Ishikawa (cell line): ENCODE data around the gene SLC6A12.

Experiments
- TAF1 ChIP-seq: IDR thresholded peaks from 2 replicates; pipeline ENCODE4 v1.6.1; 2012; ENCODE audit warnings: low read depth, mild to moderate bottlenecking
- TF ChIP-seq, protein P1 (sequence below): IDR thresholded peaks from 2 replicates; pipeline ENCODE4 v1.6.1; 2012; ENCODE audit warnings: low read depth, mild to moderate bottlenecking
- TF ChIP-seq, protein P2 (sequence below): IDR thresholded peaks from 2 replicates; pipeline ENCODE4 v1.6.1; 2012

DNA sequence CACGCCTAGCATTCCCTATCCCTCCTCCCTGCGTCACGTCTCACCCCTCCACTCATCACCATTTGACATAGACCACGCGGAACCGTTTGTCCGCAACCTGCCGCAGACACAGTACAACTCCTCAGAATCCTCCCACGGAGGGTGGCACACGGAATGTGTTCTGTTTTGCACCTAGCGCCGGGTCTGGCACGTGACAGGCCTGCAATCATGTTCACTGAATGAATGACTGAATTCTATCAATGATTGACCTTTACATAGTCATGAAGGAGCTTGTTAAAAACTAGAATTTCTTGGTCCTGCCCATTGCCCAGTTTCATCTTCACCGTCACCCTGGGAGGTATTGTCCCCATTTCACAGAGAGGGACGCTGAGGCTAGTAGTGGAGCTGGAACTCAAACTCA lies 4.7 kb downstream of the SLC6A12 start:
- TF ChIP-seq, protein P1, sequence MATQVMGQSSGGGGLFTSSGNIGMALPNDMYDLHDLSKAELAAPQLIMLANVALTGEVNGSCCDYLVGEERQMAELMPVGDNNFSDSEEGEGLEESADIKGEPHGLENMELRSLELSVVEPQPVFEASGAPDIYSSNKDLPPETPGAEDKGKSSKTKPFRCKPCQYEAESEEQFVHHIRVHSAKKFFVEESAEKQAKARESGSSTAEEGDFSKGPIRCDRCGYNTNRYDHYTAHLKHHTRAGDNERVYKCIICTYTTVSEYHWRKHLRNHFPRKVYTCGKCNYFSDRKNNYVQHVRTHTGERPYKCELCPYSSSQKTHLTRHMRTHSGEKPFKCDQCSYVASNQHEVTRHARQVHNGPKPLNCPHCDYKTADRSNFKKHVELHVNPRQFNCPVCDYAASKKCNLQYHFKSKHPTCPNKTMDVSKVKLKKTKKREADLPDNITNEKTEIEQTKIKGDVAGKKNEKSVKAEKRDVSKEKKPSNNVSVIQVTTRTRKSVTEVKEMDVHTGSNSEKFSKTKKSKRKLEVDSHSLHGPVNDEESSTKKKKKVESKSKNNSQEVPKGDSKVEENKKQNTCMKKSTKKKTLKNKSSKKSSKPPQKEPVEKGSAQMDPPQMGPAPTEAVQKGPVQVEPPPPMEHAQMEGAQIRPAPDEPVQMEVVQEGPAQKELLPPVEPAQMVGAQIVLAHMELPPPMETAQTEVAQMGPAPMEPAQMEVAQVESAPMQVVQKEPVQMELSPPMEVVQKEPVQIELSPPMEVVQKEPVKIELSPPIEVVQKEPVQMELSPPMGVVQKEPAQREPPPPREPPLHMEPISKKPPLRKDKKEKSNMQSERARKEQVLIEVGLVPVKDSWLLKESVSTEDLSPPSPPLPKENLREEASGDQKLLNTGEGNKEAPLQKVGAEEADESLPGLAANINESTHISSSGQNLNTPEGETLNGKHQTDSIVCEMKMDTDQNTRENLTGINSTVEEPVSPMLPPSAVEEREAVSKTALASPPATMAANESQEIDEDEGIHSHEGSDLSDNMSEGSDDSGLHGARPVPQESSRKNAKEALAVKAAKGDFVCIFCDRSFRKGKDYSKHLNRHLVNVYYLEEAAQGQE, result no peak
- no peak for TF ChIP-seq TAF1
- TF ChIP-seq, protein P2, sequence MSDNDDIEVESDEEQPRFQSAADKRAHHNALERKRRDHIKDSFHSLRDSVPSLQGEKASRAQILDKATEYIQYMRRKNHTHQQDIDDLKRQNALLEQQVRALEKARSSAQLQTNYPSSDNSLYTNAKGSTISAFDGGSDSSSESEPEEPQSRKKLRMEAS, result no peak
